H1 (cell line): Measurements from ENCODE around the gene MDH1B.

ENCODE experiments used
- CEBPB ChIP-seq: IDR thresholded peaks from 2 replicates; pipeline ENCODE4 v1.6.1; 2012; ENCODE audit warnings: low read depth, low read length
- CHD7 ChIP-seq: fragments of 300-600 bp; sonication (generic); IDR thresholded peaks from 2 replicates; pipeline ENCODE4 v1.7.1; 2012; ENCODE audit warnings: low read length, moderate library complexity, mild to moderate bottlenecking, inconsistent platforms; ENCODE audit not compliant: insufficient replicate concordance
- RNF2 ChIP-seq: fragments of 200-900, 300-1000 bp; sonication (generic); IDR thresholded peaks from 2 replicates; pipeline ENCODE4 v1.7.1; 2016; ENCODE audit warnings: borderline replicate concordance, low read depth, mild to moderate bottlenecking, antibody characterized with exemption, low read length; ENCODE audit not compliant: poor library complexity, severe bottlenecking; ENCODE audit errors: missing control alignments

- TF ChIP-seq CHD7 (no peak), RNF2 (no peak), CEBPB (no peak)
Measured at GRCh38 chr2:206790311-206790935, 25.3 kb upstream of the MDH1B start.
